ENCODE measurements around the gene FAM184B.

DNA sequence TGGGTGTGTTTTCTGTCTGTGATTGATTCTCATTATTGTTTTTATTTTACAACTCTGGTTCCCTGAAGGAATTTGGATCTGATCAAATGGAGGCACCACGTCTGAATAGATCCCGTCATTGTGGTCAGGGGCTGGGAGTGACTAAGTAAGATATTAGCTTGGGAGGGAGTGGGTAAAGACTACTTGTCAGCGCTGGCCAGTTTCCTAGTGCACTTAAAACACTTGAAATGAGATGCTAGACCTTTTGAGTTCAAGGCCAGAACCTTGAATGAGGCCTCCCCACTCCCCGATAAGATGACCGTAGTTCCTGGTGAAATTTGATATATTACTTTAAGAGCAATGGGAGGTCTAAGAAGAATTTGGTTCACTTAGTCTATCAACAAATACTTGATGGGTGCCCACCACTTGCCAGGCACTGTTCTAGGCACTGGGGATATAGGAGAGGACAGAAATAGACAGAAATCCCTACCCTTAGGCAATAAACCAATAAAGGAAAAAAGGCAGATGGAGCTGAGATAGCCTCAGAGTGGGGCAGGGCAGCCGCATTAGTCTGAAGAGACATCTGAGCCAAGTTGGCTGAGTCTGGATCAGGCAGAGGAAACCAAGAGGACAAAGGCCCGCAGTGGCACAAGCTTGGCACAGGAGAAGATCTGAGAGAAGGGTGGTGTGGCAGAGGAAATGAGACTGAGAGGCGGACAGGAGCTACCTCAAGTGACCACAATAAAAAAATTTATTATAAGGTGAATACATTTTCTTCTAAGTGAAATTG is 11.8 kb downstream of the FAM184B start:
- TF ChIP-seq CTCF (IDR thresholded peaks at IDR 0.05) (no peak), NFYB (CRISPR knock-in tag; conservative IDR thresholded peaks at IDR 0.05; ENCODE audit: low read depth) (no peak), PRDM15 (CRISPR knock-in tag; IDR thresholded peaks at IDR 0.05) (no peak), NFE2L1 (CRISPR knock-in tag; IDR thresholded peaks at IDR 0.05) (no peak), ETV6 (CRISPR knock-in tag; IDR thresholded peaks at IDR 0.05) (no peak), NR3C1 (CRISPR knock-in tag; conservative IDR thresholded peaks at IDR 0.05; ENCODE audit: low read depth) (no peak), ZNF121 (CRISPR knock-in tag; IDR thresholded peaks at IDR 0.05) (no peak), FOXK1 (CRISPR knock-in tag; IDR thresholded peaks at IDR 0.05) (no peak), KAT7 (CRISPR knock-in tag; IDR thresholded peaks at IDR 0.05; ENCODE audit: borderline replicate concordance) (no peak), ZNF671 (CRISPR knock-in tag; IDR thresholded peaks at IDR 0.05) (no peak)
- TF ChIP-seq, protein P1, sequence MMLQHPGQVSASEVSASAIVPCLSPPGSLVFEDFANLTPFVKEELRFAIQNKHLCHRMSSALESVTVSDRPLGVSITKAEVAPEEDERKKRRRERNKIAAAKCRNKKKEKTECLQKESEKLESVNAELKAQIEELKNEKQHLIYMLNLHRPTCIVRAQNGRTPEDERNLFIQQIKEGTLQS (CRISPR knock-in tag; conservative IDR thresholded peaks at IDR 0.05) = no peak
- TF ChIP-seq, protein P2, sequence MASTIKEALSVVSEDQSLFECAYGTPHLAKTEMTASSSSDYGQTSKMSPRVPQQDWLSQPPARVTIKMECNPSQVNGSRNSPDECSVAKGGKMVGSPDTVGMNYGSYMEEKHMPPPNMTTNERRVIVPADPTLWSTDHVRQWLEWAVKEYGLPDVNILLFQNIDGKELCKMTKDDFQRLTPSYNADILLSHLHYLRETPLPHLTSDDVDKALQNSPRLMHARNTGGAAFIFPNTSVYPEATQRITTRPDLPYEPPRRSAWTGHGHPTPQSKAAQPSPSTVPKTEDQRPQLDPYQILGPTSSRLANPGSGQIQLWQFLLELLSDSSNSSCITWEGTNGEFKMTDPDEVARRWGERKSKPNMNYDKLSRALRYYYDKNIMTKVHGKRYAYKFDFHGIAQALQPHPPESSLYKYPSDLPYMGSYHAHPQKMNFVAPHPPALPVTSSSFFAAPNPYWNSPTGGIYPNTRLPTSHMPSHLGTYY (CRISPR knock-in tag; IDR thresholded peaks at IDR 0.05) = no peak

All from WTC11 (cell line).